Measurements from ENCODE around the gene PORCN.
"Not testable (repeated sequence)": the region's sequence is repeated elsewhere in the genome, so short reads cannot be mapped to it uniquely, and the experiment has no call there.

Gene PORCN

GRCh38 chrX:48513670-48514069 lies 4.9 kb downstream of the PORCN start:
- no peak for DNase-seq (ENCODE audit: low spot score)

GRCh38 chrX:48514126-48514806 lies 5.5 kb downstream of the PORCN start:
- DNase-seq (ENCODE audit: low spot score): no peak

GRCh38 chrX:48514868-48515460 lies 6.2 kb downstream of the PORCN start:
- DNase-seq (ENCODE audit: low spot score): no peak

GRCh38 chrX:48515842-48516241 lies 7.0 kb downstream of the PORCN start:
- DNase-seq (ENCODE audit: low spot score): no peak

GRCh38 chrX:48516285-48516684 lies 7.5 kb downstream of the PORCN start:
- no peak for DNase-seq (ENCODE audit: low spot score)

GRCh38 chrX:48516987-48517386 lies 8.2 kb downstream of the PORCN start:
- DNase-seq (ENCODE audit: low spot score): no peak

- DNase-seq (ENCODE audit: low spot score): not testable (repeated sequence)
Measured at GRCh38 chrX:48519481-48519880, 10.7 kb downstream of the PORCN start.

- DNase-seq (ENCODE audit: low spot score): no peak
Measured at GRCh38 chrX:48520455-48520854, 11.7 kb downstream of the PORCN start.

- peak; percentile 30 for DNase-seq (ENCODE audit: low spot score)
Measured at GRCh38 chrX:48520976-48521352, 12.2 kb downstream of the PORCN start.

GRCh38 chrX:48521353-48522243 lies 12.8 kb downstream of the PORCN start, which contains the start of gene EBP:
TSS of gene EBP (plus strand) at chrX:48521808. CDS start at chrX:48523772, 1,964 bp downstream.
- DNase-seq (ENCODE audit: low spot score): peak; percentile 89

GRCh38 chrX:48522291-48522690 lies 13.5 kb downstream of the PORCN start:
- no peak for DNase-seq (ENCODE audit: low spot score)

- no peak for DNase-seq (ENCODE audit: low spot score)
Measured at GRCh38 chrX:48523682-48524081, 14.9 kb downstream of the PORCN start.

- DNase-seq (ENCODE audit: low spot score): not testable (repeated sequence)
Measured at GRCh38 chrX:48525853-48526252, 17.1 kb downstream of the PORCN start.

GRCh38 chrX:48530736-48531135 lies 21.9 kb downstream of the PORCN start:
- DNase-seq (ENCODE audit: low spot score): no peak

- DNase-seq (ENCODE audit: low spot score): no peak
Measured at GRCh38 chrX:48531358-48531959, 22.7 kb downstream of the PORCN start.

GRCh38 chrX:48532161-48532560 lies 23.4 kb downstream of the PORCN start:
- DNase-seq (ENCODE audit: low spot score): no peak

- no peak for DNase-seq (ENCODE audit: low spot score)
Measured at GRCh38 chrX:48533165-48533564, 24.4 kb downstream of the PORCN start.

- DNase-seq (ENCODE audit: low spot score): no peak
Measured at GRCh38 chrX:48538641-48539344, 30.0 kb downstream of the PORCN start.

- DNase-seq (ENCODE audit: low spot score): peak; percentile 96
Measured at GRCh38 chrX:48539345-48540027, 30.7 kb downstream of the PORCN start, which contains the start of gene TBC1D25. TSS of gene TBC1D25 (plus strand) at chrX:48539714. CDS start at chrX:48539798, 84 bp downstream.

- DNase-seq (ENCODE audit: low spot score): peak; percentile 34
Measured at GRCh38 chrX:48540028-48540375, 31.2 kb downstream of the PORCN start.

GRCh38 chrX:48540480-48540879 lies 31.7 kb downstream of the PORCN start:
- DNase-seq (ENCODE audit: low spot score): no peak
